KBM-7 (cell line): Measurements from ENCODE around the gene ABHD14A.
"Not testable (repeated sequence)": the region's sequence is repeated elsewhere in the genome, so short reads cannot be mapped to it uniquely, and the experiment has no call there.

Experiments
- DNase-seq: peaks from one replicate; pipeline ENCODE4 v3.0.0-alpha.2; 2015
- in situ Hi-C: fragments of 300-500 bp; cut with MboI; formaldehyde crosslinking; loops from 2 replicates; pipeline ENCODE4 v1.14.3; 2020; ENCODE audit warnings: low sequenced_read_pairs, low pct_unique_long_range_greater_than_20kb, mixed read lengths

Gene ABHD14A

DNA sequence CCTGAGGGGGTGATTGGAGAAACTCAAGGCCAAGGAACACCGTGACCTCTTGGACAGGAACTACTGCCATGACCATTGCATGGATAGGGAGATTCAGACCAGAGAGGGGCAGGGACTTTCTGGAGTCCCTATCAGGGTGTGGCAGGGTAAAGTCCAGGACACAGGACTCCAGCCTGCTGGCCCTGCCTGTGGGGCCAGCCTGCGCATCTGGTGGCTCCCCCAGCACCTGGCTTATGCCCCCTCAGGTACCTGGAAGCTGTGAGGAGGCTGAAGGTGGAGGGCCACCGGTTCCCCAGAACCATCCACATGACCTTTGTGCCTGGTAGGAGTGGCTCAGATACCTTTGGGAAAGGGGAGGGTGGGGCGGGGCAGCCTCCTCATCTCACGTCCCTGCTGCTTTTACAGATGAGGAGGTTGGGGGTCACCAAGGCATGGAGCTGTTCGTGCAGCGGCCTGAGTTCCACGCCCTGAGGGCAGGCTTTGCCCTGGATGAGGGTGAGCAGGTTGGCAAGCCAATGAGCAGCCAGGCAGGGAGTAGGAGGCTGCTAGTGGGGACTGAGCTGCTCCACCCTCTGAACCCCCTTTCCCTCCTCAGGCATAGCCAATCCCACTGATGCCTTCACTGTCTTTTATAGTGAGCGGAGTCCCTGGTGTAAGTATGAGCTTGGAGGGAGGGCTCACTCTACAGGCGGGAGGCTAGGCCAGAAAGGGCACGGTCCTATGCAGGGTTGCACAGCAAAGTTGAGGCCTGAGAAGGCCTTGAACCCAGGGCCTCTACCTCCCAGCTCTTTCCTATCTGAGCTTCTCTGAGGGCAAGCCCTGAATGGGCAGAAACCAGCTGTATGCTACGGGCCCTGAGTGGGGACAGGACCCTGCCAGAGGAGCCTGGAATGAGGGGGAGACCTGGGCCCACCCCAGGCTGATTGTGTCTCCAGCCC lies 11.4 kb downstream of the ABHD14A start:
- no peak for DNase-seq
- in situ Hi-C loops, result no loop called here

DNA sequence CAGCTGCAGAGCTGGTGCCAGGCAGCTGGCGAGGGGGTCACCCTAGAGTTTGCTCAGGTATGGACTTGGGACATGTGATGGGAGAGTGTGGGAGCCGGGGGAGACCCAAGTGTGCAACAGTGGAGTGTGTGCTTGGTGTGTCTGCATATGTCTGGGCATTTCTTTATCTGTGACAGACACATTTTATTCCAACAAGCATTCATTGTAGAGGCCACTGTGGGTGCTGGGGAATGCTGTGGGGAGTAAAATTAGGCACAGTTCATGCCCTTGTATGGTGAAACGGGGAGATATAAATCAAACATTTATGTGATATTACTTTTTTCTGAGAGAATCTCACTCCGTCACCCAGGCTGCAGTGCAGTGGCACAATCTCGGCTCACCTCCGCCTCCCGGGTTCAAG lies 12.7 kb downstream of the ABHD14A start:
- in situ Hi-C loops, result no loop called here
- no peak for DNase-seq

DNA sequence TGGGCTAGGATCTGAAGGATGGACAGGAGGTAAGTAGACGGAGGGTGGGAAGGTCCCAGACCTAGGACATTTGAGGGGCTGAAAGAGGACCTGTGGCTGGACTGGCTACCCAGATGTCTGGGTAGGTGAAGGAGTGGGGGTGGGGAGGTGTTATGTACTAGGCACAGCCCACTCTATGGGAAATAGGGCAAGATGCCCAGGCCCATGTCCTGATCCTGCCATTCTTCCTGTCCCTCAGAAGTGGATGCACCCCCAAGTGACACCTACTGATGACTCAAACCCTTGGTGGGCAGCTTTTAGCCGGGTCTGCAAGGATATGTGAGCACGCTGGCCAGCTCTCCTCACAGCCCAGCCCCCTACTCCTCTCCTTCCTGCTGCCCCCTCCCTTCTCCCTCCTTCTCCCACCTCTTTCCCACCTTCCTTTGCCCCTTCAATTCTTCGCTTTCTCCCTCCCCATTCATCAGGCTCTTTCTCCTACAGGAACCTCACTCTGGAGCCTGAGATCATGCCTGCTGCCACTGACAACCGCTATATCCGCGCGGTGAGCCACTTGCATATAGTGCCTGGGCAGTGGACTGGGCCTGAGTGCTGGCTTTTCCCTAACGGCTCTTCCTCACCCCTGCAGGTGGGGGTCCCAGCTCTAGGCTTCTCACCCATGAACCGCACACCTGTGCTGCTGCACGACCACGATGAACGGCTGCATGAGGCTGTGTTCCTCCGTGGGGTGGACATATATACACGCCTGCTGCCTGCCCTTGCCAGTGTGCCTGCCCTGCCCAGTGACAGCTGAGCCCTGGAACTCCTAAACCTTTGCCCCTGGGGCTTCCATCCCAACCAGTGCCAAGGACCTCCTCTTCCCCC lies 13.7 kb downstream of the ABHD14A start:
- in situ Hi-C loops, result no loop called here
- DNase-seq, result no peak

DNA sequence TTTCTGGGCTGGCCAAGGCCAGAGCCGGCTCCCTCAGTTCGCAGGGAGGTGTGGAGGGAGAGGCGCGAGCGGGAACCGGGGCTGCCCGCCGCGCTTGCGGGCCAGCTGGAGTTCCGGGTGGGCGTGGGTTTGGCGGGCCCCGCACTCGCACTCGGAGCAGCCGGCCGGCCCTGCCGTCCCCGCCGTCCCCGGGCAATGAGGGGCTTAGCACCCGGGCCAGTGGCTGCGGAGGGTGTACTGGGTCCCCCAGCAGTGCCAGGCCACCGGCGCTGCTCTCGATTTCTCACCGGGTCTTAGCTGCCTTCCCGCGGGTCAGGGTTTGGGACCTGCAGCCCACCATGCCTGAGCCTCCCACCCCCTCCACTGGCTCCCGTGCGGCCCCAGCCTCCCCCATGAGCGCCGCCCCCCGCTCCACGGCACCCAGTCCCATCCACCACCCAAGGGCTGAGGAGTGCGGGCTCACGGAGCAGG lies 15.7 kb downstream of the ABHD14A start:
- DNase-seq, in situ Hi-C loops: not testable (repeated sequence)

DNA sequence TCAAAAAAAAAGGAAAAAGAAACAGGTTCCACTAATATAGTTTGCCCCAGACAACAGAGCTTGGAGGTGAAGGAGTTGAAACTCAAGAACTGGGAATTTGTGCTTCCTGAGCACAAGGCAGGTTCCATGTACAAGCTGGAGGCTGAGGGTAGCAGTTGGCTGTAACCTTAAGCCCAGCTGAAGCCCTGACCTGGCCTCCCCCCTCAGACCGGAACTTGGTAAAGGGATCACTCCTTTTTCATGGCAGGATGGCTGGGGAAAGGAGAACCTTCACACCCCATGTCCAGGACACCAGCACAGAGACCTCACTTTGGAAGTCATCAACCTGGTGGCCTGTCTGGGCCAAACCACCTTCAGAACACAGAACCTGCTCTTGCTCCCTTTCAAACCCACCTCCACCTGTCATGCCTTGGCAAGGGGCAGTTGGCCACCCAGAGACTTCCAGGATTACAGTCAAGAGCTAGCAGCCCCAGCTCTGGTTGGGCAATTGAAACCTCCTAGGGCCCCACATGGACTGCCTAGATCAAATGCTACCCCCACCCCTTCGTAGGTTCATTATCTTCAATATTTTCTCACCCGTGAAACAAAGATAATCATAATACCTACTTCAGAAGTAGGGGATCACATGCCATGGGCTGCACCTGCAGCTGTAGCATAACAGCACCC lies 17.3 kb downstream of the ABHD14A start:
- in situ Hi-C loops, result no loop called here
- DNase-seq, result no peak

DNA sequence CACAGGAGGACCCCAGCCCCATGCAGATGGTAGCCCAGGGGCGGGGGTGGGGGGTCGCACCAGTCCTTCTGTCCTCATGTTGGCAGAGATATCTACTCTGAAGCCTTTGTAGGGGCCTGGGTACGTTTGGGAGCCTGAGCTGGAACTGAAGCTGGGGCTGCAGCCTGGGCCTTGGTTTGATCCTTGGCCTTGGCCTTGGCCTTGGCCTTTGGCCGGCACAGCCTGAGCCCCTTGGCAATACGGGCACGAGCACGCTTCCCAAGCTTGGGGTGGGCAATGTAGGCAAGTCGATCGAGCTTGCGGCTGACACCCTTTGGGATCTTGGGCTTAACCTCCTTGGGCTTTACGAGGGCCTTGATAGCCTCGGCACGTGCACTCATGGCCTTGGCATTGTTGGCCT lies 18.8 kb downstream of the ABHD14A start:
- DNase-seq, in situ Hi-C loops: not testable (repeated sequence)

DNA sequence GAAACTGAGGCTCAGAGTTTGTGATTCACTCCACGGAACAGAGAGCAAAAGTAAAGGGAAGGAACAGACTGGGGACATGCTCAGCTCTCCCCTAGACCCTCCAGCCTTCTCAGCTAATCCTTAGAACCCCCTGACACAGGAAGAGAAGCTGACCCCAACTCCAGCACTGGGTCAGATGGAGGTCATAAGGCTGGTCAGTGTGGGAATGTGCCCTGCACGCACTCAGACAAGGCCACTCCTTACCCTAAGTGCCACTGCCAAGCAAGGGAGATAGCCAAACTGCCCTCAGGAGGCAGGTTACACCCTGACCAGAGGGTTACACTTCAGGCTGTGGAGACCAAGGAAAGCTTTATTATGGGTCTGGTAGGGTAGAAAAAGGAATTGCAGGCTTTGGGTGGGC lies 19.7 kb downstream of the ABHD14A start:
- no peak for DNase-seq
- in situ Hi-C loops, result no loop called here

DNA sequence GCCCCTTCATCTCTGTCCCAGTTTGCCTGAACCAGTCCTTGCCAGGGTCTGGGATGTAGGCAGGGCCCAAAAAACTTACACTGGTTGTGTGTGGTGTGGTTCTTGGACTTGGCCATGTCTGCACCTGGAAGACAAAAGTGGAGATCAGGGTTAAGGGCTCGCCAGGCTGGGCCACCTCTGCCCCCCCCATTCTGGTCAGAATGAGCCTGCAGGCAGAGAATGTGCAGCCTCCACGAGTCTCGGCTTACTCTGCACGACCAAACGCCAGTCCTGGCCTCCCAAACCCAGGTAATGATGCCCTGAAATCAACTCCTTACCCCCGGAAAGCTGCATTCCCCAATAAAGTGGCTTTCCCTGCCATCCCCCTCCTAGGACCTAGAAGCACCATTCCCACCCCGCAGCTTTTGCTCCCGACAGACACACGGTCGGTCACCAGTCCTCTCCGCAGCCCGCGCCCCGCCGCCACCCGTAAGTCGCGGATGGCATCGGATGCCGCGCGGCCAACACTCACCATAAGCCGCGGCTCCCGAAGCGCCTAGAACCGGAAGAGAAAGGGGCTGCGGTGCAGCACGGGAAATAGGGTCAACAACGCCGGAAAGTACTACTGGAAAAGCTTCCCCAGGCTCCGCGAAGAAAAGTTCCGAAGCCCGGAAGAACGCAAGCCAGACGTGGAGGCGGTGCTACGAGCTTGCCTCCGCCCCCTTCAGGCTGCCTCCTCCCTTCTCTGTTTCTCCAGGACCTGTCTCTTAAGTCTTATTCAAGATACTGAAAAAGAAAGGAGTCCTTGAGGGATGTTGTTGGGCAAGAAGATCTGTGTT lies 20.7 kb downstream of the ABHD14A start, which contains the start of gene RPL29:
Gene RPL29 (minus strand): TSS at position 550 of the 818 bp plus-strand sequence. CDS start 434 bp downstream, at position 116.
- in situ Hi-C loops, result no loop called here

DNA sequence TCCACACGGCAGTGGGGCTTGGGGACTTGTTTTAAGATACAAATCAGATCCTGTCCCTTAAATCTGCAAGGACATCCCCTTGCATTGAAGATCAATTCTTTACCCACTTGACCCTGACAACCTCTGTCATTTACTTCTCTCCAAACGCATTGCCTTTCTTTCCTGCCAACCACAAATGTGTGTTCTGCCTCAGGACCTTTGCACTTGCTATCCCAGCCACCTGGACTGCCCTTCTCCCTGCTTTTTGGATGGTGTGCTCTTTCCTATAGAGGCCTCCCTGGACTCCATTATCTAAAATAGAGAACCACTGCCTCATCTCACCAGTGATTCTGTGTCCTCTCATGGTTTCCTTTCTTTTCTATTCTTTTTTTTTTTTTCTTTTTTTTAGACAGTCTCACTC lies 22.3 kb downstream of the ABHD14A start:
- DNase-seq, result no peak
- in situ Hi-C loops, result no loop called here

More for the DNA sequence above, 20.7 kb downstream of the ABHD14A start, which contains the start of gene RPL29:
- peak; percentile 97 for DNase-seq

DNA sequence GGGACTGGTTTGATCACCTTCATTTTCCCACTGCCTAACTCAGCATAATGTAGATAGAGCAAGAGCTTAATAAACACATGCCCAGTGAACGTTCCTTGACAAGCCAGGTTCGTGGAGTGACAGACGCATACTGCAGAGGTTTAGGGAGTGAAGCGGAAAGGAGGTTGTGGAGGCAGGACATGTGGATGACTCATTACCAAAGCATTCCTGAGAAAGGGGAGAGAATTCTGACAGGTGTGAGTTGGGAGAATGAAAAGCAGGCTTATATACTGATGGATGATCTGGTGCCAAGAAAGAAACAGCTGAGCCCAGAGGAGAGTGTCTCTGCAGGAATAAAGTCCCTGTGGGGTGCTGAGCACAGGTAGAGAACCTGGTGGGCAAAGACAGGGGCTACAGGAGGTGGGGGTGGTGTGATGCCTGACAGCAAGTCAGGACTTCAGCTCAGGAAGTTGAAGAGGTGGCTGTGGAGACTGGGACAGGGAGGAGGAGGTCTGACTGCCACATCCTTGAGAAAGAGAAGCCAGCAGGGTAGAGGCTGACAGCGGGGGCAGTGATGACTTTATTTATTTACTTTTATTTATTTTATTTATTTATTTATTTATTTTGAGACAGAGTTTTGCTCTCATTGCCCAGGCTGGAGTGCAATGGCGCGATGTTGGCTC lies 23.2 kb downstream of the ABHD14A start:
- in situ Hi-C loops, result no loop called here

DNA sequence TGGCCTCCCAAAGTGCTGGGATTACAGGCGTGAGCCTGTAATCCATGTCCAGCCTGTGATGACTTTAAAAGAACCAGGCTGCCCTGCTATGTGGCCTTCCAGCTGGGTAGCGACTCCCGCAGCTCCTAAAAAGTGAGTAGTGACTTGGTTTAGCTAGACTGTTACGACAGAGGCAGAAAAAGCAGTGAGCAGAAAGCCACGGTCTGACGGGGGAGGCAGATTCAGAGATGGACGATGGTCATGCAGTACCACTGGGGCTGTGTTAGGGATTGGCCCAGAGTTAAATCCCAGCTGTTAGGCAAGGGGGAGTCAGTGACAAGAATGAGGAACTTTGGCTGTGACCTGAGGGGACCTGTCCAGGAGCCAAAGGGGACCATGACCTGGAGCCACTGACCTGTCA lies 23.9 kb downstream of the ABHD14A start:
- DNase-seq, result no peak
- in situ Hi-C loops, result no loop called here

More for the DNA sequence above, 23.2 kb downstream of the ABHD14A start:
- no peak for DNase-seq

DNA sequence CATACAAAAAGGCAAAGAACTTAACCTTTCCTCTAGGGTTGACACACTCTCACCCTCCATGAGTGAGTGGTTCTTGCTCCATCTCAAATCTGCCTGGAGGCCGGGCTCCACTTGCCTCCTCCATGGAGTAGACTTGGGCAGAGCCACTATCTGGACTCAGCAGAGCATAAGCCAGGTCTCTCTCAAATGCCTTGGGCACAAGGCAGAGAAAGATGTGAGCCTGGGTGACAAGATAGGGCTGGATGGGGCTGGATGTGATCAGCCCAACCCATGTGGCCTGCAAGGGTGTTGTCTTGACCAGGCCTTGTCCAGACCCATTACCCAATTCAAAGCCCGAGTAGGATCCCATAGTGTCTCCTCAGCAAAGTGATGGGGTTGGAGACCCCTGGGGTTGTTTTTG lies 25.0 kb downstream of the ABHD14A start:
- no peak for DNase-seq
- in situ Hi-C loops, result loop anchor here (10.0 kb wide), 1 partner anchor 135 kb away; no protein-coding TSS in a partner anchor

DNA sequence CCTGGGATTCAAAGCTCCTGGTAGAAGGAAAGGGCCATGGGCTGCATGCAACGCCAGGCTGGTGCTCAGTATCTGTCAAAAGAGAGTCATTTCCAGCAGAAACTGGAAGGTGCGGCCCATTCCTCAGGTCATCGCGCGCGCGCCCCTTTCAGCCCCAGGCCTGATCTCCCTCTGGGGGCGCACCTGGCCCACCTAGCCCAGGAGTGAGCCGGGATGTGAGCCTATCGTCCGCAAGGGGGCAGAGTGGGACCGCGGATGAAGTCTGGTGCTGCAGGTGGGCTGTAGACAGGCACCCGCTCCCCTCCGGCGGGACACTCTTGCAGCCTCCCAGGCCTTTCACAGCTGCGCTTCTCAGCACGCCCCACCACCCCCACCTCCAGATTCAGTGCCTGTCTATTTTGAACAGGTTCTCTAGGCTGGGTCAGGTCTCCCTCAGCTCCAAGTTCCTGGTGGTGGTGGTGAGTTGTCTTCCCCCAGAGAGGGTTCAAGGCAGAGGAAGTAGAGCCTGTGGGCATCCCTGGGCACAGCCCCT lies 26.6 kb downstream of the ABHD14A start:
- in situ Hi-C loops, result loop anchor here (10.0 kb wide), 1 partner anchor 133 kb away; no protein-coding TSS in a partner anchor
- DNase-seq, result peak; percentile 88

DNA sequence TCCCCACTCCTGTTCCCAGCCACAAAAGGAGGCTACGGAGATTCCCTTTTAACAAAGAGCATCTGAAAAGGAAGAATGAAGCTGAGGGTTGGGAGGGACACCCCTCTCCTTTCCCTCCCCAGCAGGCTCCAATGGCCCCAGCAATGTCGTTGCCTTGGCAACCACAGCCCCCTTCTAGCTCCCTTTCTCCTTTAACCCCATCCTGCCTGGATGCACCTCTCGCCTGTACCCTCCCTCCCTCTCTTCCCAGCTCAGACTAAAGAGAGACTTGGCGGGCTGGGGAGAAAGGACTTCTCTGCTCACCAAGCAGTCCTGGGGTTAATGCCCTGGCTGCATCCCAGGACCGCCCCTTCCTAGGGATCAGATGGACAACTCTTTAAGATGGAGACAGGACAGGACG lies 27.9 kb downstream of the ABHD14A start:
- in situ Hi-C loops, result loop anchor here (10.0 kb wide), 1 partner anchor 132 kb away; no protein-coding TSS in a partner anchor
- no peak for DNase-seq

DNA sequence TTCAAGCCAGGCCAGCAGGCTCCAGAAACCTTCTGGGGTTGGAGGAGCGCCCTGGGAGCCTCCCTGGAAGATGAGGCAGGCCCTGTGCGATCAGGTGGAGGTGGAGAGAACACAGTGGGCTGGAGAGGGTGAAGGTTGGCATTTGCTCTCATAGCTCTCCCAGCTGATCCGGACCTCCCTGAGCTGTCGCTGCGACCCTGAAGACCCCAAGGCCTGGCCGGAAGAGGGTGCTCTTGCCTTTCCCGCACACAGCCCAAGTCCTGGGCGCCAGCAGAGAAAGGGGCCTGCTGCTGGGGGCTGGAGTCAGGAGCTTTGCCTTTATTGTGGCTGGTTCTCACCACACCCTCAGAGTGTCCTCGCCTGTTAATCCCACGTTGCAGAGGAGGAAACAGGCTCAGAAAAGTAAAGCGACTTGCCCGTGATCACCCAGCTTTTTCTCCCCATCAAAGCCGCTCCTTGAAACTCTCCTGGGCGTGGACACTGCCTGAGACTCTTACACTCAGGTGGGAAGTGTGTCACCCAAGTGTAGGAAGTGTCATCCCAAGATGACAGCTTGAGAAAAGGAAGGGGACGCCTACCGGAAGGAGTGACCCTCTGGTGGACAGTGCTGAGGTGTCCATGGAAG lies 29.4 kb downstream of the ABHD14A start:
- in situ Hi-C loops, result loop anchor here (10.0 kb wide), 1 partner anchor 131 kb away; no protein-coding TSS in a partner anchor

DNA sequence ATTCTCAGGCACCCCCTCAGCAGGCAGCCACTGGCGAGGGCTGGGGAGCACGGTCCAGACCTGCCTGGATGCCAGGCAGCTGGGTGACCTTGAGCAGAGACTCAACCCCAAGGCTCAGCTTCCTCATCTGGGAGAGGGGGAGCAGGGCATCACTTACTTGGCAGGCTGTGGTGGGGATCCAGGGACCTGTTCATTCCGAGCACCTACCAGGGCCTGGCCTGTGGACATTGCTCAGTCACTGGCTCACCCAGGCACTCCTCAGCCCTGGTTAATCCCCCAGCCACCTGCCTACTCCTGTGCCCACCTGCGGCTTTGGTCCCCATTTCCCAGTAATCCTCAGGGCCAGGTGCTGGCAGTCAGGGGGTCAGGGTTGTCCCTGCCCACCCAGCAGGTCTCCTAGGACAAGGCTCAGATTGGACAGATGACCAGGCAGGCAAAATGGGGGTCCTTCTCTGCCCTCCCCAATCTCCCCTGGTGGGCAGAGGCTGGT lies 30.1 kb downstream of the ABHD14A start:
- in situ Hi-C loops, result loop anchor here (10.0 kb wide), 1 partner anchor 130 kb away; no protein-coding TSS in a partner anchor
- no peak for DNase-seq

More for the DNA sequence above, 29.4 kb downstream of the ABHD14A start:
- peak; percentile 69 for DNase-seq

DNA sequence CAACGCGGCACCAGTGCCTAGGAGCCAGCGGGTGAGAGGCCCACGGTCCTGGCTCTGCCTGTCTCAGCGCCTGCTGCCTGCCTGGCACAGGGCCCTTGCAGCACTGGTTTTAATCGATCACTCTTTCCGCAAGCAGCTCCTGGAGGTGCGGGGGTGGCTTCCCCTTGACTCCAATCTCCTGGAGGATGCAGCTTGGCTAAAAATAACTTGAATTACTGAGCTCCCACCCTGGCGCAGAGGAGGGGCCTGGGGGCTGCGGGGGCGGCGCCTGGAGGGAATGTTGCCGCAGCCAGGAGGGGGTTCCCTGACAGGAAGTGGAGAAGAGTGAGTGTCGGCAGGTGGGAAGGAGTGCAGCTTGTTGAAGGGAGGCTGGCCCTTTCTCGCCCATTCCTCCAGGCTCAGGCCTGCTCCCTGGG lies 30.7 kb downstream of the ABHD14A start:
- peak; percentile 87 for DNase-seq
- in situ Hi-C loops, result loop anchor here (10.0 kb wide), 1 partner anchor 129 kb away; no protein-coding TSS in a partner anchor
